Upper lobe of left lung (tissue), 6 donors: ENCODE data around the gene TNNT2. TPM values are rescaled to one million over a fixed set of nuclear protein-coding genes. Genes with fewer than 3 reads are reported as not detected.

Experiments used
- ATAC-seq, 2 donors: fragments of 200-7000 bp; cut with Tn5 transposase; one replicate each; pipeline ENCODE4 v1.9.1; 2022; ENCODE audit warnings: mild to moderate bottlenecking in 2 of 2, moderate library complexity in 2 of 2; ENCODE audit not compliant: low FRiP score in 2 of 2
- DNase-seq, 2 donors: peaks; one replicate each; pipeline ENCODE4 v3.0.0-alpha.2; 2019 to 2020
- H3K27ac ChIP-seq, 4 donors: fragments of 200-600 bp; sonication (generic); one replicate each; pipeline ENCODE4 v1.5.1; 2016 to 2019
- H3K27me3 ChIP-seq, 4 donors: fragments of 200-600 bp; sonication (generic); one replicate each; pipeline ENCODE4 v1.5.1; 2017 to 2019
- H3K36me3 ChIP-seq, 4 donors: fragments of 200-600 bp; sonication (generic); one replicate each; pipeline ENCODE4 v1.5.1; 2016 to 2019
- H3K4me1 ChIP-seq, 4 donors: fragments of 200-600 bp; sonication (generic); one replicate each; pipeline ENCODE4 v1.5.1; 2018 to 2019
- H3K4me3 ChIP-seq, 4 donors: fragments of 200-600 bp; sonication (generic); one replicate each; pipeline ENCODE4 v1.5.1; 2017 to 2019; ENCODE audit warnings: mild to moderate bottlenecking in 2 of 4, moderate library complexity in 1 of 4
- H3K9me3 ChIP-seq, 4 donors: fragments of 200-600 bp; sonication (generic); one replicate each; pipeline ENCODE4 v1.5.1; 2018 to 2019
- EP300 ChIP-seq, 4 donors: sonication (generic); formaldehyde crosslinking; IDR thresholded peaks; one replicate each; pipeline ENCODE4 v1.5.1; 2017; ENCODE audit warnings: antibody characterized with exemption in 4 of 4, control low read depth in 2 of 4
- POLR2A ChIP-seq, 4 donors: fragments of 450-650 bp; IDR thresholded peaks; one replicate each; pipeline ENCODE4 v1.5.1; 2016 to 2017; ENCODE audit warnings: antibody characterized with exemption in 4 of 4, mild to moderate bottlenecking in 2 of 4
- POLR2AphosphoS5 ChIP-seq, 2 donors: sonication (generic); formaldehyde crosslinking; IDR thresholded peaks; one replicate each; pipeline ENCODE4 v1.5.1; 2017; ENCODE audit warnings: antibody characterized with exemption in 2 of 2
- WGBS, 2 donors: methylation state at CpG; one replicate each; pipeline ENCODE4 v1.1.5; 2017 to 2018; 5-methylcytosine and 5-hydroxymethylcytosine counted together
- total RNA-seq, 6 donors: library from RNA; depleted of rRNA in 4 of 6; stranded (reverse); fragments of >200 nt in 4 of 6; gene quantifications; one replicate each; pipeline versions ENCODE4 v1.1.0 to v1.2.1, GENCODE V29; 2016 to 2021
- TF ChIP-seq, protein P1 (sequence below), 6 experiments: fragments of 450-650 bp in 4 of 6; fragments of 200-600 bp in 2 of 6; sonication (generic) in 2 of 6; IDR thresholded peaks; one replicate each; pipeline ENCODE4 v1.5.1; 2016 to 2019; ENCODE audit warnings: antibody characterized with exemption in 6 of 6
- donor health status: DM: no; HTN: no; CAD: no; lungs with moderate emphysema.
- donor health status: DM: no; HTN: yes; CAD: no; lungs with severe emphysema.

The TNNT2 gene
- 10 to 100 TPM in 2 of 6 donors, 1 to 10 TPM in 4; 2.0 to 31.4 (median 6.4) TPM for total RNA-seq

DNA sequence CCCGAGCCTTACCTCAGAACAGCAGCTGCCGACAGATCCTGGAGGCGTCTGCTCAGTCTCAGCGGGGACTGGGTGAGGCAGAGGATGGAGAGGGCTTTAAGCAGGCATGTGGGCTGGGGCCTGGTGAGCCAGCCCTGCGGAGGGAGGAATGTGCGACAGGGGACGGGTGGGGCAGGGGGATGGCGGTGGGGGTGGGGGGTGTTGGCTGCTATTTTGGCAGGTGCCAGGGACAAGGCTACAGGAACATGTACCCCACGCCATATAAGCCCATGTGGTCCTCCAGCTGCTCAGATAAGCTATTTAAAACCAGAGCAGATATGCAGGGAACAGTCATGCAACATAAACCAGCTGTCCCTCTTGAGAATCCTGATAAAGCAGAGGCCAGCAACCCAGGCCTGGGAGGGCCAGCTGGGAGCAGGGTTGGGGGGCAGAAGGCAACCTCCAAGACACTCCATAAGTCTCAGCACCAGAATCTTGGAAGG is at the start of gene TNNT2:
Gene TNNT2, minus strand, starts transcription at position 70 of the 482 bp plus-strand sequence. CDS start 4,426 bp downstream, outside the sequence.
- no peaks in the 10 kb centered on the region for H3K27me3 ChIP-seq
- no peak within 1 kb of the TSS for H3K4me3 ChIP-seq
- H3K4me1 ChIP-seq = peaks cover 0 to 23% (median 12%) of the 10 kb centered on the region in 4 donors
- WGBS, 2 donors = 57 to 63% methylated on average over 4 to 9 of the region's 9 CpGs
- H3K9me3 ChIP-seq = no peaks in the 10 kb centered on the region
- peak within 1 kb of the TSS in 1 of 4 donors; percentile 1 for H3K27ac ChIP-seq
- DNase-seq = no peak
- TF ChIP-seq, protein P1, sequence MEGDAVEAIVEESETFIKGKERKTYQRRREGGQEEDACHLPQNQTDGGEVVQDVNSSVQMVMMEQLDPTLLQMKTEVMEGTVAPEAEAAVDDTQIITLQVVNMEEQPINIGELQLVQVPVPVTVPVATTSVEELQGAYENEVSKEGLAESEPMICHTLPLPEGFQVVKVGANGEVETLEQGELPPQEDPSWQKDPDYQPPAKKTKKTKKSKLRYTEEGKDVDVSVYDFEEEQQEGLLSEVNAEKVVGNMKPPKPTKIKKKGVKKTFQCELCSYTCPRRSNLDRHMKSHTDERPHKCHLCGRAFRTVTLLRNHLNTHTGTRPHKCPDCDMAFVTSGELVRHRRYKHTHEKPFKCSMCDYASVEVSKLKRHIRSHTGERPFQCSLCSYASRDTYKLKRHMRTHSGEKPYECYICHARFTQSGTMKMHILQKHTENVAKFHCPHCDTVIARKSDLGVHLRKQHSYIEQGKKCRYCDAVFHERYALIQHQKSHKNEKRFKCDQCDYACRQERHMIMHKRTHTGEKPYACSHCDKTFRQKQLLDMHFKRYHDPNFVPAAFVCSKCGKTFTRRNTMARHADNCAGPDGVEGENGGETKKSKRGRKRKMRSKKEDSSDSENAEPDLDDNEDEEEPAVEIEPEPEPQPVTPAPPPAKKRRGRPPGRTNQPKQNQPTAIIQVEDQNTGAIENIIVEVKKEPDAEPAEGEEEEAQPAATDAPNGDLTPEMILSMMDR (IDR thresholded peaks at IDR 0.05) = no peak
- TF ChIP-seq EP300 (IDR thresholded peaks at IDR 0.05) (no peak), POLR2A (IDR thresholded peaks at IDR 0.05) (no peak), POLR2AphosphoS5 (IDR thresholded peaks at IDR 0.05) (no peak)
- H3K36me3 ChIP-seq = no peaks in the 10 kb centered on the region
- peak in 1 of 2 donors; percentile 1 for ATAC-seq

DNA sequence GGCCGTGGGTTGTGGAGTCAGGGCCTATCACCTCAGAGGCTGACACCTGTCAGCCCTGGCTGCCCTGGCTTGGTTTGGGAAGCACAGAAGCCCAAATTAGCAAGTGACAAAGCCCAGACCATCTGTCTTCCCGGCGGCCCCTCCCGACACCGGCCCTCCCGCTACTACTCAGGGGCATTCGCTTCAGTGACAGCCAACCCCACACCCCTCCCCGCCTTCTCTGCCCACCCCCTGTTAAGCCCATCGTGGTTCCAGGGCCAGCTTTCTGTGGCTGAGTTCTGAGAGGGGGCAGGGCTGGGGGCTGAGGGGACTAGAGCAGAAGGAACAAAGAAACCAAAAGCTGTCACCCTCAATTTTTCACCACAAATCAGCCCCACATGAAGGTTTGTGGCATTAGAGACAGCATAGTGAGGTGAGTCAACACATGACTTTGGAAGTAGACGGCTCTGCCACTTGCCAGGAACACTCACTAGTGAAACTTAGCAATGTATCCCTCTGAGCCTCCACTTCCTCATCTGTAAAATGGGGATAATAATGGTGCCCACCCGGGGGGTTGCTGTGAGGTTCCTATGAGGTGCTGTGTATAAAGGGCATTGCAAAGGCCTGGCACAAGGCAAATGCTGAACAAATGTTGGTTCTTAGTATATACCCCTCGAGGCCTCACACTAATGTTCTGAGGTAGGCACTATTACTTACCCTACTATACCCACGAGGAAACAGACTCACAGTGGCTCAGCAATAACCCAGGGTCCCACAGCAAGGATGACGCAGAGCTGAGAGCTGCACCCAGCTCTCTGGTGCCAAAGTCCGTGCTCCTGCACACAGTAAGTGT is 49.2 kb upstream of the TNNT2 start:
- H3K27ac ChIP-seq = no peak overlapping the region
- no peak for TF ChIP-seq POLR2AphosphoS5 (IDR thresholded peaks at IDR 0.05)
- no peak for TF ChIP-seq EP300 (IDR thresholded peaks at IDR 0.05)
- TF ChIP-seq, protein P1 (IDR thresholded peaks at IDR 0.05) = no peak
- no peak for TF ChIP-seq POLR2A (IDR thresholded peaks at IDR 0.05)
- H3K4me3 ChIP-seq = no peak overlapping the region
- H3K36me3 ChIP-seq = no peaks in the 10 kb centered on the region
- H3K9me3 ChIP-seq = no peaks in the 10 kb centered on the region
- no peak for ATAC-seq
- DNase-seq = no peak
- no peaks in the 10 kb centered on the region for H3K4me1 ChIP-seq
- 68 to 77% methylated on average over 14 to 15 of the region's 15 CpGs for WGBS, 2 donors
- no peaks in the 10 kb centered on the region for H3K27me3 ChIP-seq

DNA sequence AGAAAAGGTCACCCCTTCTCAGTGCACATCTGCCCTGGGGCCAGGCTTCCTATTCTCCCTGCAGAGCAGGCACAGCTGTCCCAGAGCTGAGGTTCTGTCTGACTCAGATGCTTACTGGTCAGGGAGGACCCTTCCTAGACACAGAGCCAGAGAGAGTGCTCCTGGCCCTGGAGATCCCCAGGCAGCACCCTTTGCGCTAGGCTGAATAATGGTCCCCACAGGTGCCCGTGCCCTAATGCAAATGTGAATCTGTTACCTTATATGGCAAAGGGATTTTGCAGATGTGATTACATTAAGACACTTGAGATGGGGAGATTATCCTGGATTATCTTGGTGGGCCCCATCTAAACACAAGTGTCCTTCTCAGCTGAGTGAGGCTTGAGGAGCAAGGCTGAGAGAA is 46.7 kb upstream of the TNNT2 start:
- DNase-seq (no peak), ATAC-seq (no peak)
- Histone ChIP-seq H3K9me3 (no peaks in the 10 kb centered on the region), H3K27me3 (no peaks in the 10 kb centered on the region), H3K27ac (no peak overlapping the region), H3K36me3 (no peaks in the 10 kb centered on the region), H3K4me3 (no peak overlapping the region), H3K4me1 (no peaks in the 10 kb centered on the region)
- WGBS, 2 donors = 98 to 100% methylated on average over 1 to 2 of the region's 2 CpGs
- TF ChIP-seq, protein P1 (IDR thresholded peaks at IDR 0.05) = no peak
- TF ChIP-seq POLR2A (IDR thresholded peaks at IDR 0.05) (no peak), EP300 (IDR thresholded peaks at IDR 0.05) (no peak), POLR2AphosphoS5 (IDR thresholded peaks at IDR 0.05) (no peak)

DNA sequence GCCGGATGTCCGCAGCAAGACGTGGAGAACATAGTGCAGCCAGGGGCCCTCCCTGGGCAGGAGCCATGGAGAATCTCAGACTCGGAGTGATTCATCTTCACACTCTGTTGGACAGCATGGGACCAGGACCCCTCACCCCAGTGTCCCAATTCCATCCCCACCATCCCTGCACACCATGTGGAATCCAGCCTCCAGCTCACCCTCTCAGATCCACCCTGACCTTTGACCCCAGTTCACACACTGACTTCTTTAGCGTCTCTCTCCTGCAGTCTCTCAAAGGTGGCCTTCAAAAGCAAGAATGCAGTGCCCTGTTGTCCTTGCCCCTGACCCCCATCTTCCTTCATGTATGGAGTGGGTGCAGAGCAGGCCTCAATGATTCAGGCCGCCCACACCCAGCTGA is 46.2 kb upstream of the TNNT2 start:
- Histone ChIP-seq H3K36me3 (no peaks in the 10 kb centered on the region), H3K4me1 (no peaks in the 10 kb centered on the region), H3K27me3 (no peaks in the 10 kb centered on the region), H3K27ac (no peak overlapping the region), H3K9me3 (no peaks in the 10 kb centered on the region), H3K4me3 (no peak overlapping the region)
- WGBS, 2 donors = 92 to 96% methylated on average over 6 of the region's 6 CpGs
- TF ChIP-seq, protein P1 (IDR thresholded peaks at IDR 0.05) = no peak
- TF ChIP-seq POLR2AphosphoS5 (IDR thresholded peaks at IDR 0.05) (no peak), EP300 (IDR thresholded peaks at IDR 0.05) (no peak), POLR2A (IDR thresholded peaks at IDR 0.05) (no peak)
- no peak for ATAC-seq
- no peak for DNase-seq
